ENCODE data around the gene SCARF2. TPM values are rescaled to one million over a fixed set of nuclear protein-coding genes. Genes with fewer than 3 reads are reported as not detected.

SCARF2 gene
- total RNA-seq, 6 experiments from 2014 or later, result 65.1 to 92.3 (median 68.9) TPM

Other genes starting within 250 kb of the SCARF2 start
- gene RTN4R, start 169.5 kb downstream of the SCARF2 start, total RNA-seq (2021; fragmentation: NEBNext Ultra II Directional; extraction: Animal tissue kit (Norgen Biotek cat#: 25700)), result under 1 TPM; 0.14 to 0.85 (median 0.35) TPM
- gene DGCR6L, start 117.8 kb downstream of the SCARF2 start, total RNA-seq (2021; fragmentation: NEBNext Ultra II Directional; extraction: Animal tissue kit (Norgen Biotek cat#: 25700)), result 10 to 100 TPM; 46.3 to 52.4 (median 48.4) TPM
- gene ZNF74, start 43.7 kb downstream of the SCARF2 start, total RNA-seq (2021; fragmentation: NEBNext Ultra II Directional; extraction: Animal tissue kit (Norgen Biotek cat#: 25700)), result 1 to 10 TPM; 5.1 to 8.1 (median 6.2) TPM
- gene KLHL22, start 58.0 kb upstream of the SCARF2 start, total RNA-seq (2021; fragmentation: NEBNext Ultra II Directional; extraction: Animal tissue kit (Norgen Biotek cat#: 25700)), result 10 to 100 TPM; 19.2 to 25.5 (median 21.6) TPM
- 100 to 1,000 TPM; 128 to 148 (median 136) TPM for gene MED15, start 69.8 kb upstream of the SCARF2 start, total RNA-seq (2021; fragmentation: NEBNext Ultra II Directional; extraction: Animal tissue kit (Norgen Biotek cat#: 25700))